Activated CD8-positive, alpha-beta T cell treated with anti-CD3 and anti-CD28 coated beads, Interleukin-2, amount 10 ng/mL, durations not matched to agents 7 days and 5 days (primary cell): ENCODE results near the gene INSM1. TPM values are rescaled to one million over a fixed set of nuclear protein-coding genes. Genes with fewer than 3 reads are reported as not detected.

Experiments used
- ATAC-seq: fragments of 150-1000 bp; cut with Tn5 transposase; one replicate; pipeline ENCODE4 v1.10.0; 2021; ENCODE audit warnings: moderate library complexity
- CTCF ChIA-PET: fragments of 350-600 bp; sonication (Branson Sonifier 250); formaldehyde crosslinking; loops from one replicate; lab custom pipeline; 2021; ENCODE audit warnings: antibody characterized with exemption; lab: Charles Lee
- POLR2A ChIA-PET: fragments of 350-600 bp; sonication (Branson Sonifier 250); formaldehyde crosslinking; loops from one replicate; lab custom pipeline; 2021; ENCODE audit warnings: antibody characterized with exemption; lab: Charles Lee
- DNase-seq: peaks from one replicate; pipeline ENCODE4 v3.0.0-alpha.2; 2020
- H3K27ac Mint-ChIP-seq: one replicate; pipeline ENCODE4 v1.8.0; 2021; ENCODE audit warnings: mild to moderate bottlenecking, mixed read lengths
- H3K27me3 Mint-ChIP-seq: one replicate; pipeline ENCODE4 v1.8.0; 2021; ENCODE audit warnings: low read depth, mixed read lengths
- H3K36me3 Mint-ChIP-seq: one replicate; pipeline ENCODE4 v1.8.0; 2021; ENCODE audit warnings: low read depth, mixed read lengths
- H3K4me1 Mint-ChIP-seq: one replicate; pipeline ENCODE4 v1.8.0; 2021; ENCODE audit warnings: low read depth, mixed read lengths
- H3K4me3 Mint-ChIP-seq: one replicate; pipeline ENCODE4 v1.8.0; 2021; ENCODE audit warnings: mild to moderate bottlenecking, mixed read lengths
- H3K9me3 Mint-ChIP-seq: one replicate; pipeline ENCODE4 v1.8.0; 2022; ENCODE audit warnings: mixed read lengths; ENCODE audit not compliant: insufficient read depth
- total RNA-seq, 2 experiments: library from RNA; stranded (reverse); gene quantifications; one replicate each; pipeline ENCODE4 v1.2.3, GENCODE V29; 2021

The INSM1 gene
- total RNA-seq, 2 experiments from 2014 or later = not detected

DNA sequence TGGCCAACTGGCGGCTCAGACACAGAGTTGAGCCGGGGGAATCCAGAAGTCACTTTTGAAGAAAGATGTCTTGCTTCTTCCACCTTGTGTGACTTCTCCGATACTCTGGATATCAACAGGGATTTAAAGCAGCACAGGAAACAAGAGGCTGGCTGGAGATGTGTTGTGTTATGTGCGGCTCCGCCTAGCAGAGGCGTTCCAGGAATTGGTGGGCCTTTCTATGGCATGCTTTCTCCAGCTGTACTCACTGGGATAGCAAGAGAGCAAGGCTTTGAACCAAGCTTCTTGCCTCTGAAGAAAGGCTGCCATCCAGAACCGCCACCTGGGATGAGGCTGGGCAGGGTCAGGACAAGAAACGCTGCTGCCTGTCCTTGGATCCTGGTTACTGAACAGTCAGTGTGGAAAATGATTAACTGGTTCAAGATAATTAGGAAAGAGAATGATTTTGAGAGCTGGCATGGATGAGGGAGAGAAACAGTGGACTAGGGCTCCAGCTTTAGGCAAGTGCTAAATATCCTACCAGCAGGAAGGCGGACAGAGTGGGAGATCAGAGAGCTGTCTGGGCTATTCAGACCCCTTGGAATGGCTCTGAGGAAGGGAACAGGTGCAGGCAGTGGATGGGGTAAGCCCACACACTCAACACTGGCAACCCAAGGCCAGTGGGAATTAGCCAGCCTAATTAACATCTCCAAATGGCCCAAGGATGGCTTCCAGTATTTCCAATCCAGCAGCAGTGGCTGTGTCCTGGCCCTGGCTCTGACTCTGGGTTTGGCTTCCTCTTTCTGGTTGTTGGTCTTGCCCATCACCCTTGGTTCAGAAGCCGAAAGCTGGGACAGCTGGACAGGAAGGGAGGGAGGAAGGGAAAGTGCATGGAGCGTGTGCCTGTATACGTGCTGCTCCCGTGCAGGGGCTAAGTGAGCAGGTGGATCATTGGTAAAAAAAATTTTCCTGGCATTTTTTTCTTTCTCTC is 31.9 kb downstream of the INSM1 start:
- ChIA-PET CTCF (interaction anchor here (0.6 kb wide), 1 partner anchor 1250 kb away, joined by 3 read pairs; no protein-coding TSS in a partner anchor), POLR2A (no interaction called here)
- Mint-ChIP-seq H3K27me3 (no peaks in the 10 kb centered on the region), H3K9me3 (no peaks in the 10 kb centered on the region), H3K27ac (no peak overlapping the region), H3K4me3 (no peak overlapping the region), H3K4me1 (no peaks in the 10 kb centered on the region), H3K36me3 (no peaks in the 10 kb centered on the region)
- no peak for ATAC-seq
- DNase-seq = no peak

DNA sequence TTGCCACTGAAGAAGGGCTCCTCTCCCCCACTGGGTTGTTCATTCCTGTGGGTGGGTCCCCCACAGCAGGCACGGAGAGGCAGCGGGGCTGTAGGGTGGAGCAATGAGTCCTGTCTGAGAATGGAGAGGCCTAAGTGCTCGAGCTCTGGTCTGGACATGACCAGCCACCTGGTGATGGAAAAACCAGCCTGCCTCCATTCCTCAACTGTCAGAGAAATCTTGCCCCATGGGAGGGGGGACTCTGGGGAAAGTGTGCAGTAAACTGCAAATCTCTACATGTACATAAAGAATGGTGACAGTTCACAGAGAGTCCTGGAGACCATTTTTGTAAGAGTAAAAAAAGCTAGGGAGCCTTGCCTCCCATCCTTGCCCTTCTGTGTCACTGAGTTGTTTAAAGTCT is 34.1 kb downstream of the INSM1 start:
- H3K4me1 Mint-ChIP-seq = no peaks in the 10 kb centered on the region

DNA sequence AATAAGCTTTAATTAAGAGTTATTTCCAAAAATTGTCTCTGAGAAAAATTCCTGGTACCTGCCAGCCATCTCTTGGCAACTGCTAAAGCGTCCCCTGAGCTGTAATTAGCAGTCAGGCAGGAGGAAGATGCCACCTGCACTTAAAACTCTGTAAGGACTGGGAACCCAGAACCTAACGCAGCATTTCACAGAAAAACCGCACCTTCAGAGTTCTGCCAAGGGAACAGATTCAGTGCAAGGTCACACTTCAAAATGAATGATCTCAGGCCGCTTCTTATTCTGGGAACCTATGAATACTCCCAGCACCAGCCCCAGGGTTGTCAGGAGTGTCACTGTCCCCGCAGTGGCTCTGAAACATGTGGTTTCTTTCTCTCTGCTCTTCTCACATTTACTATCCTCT is 36.7 kb downstream of the INSM1 start:
- Mint-ChIP-seq H3K4me1 (no peaks in the 10 kb centered on the region), H3K27me3 (no peaks in the 10 kb centered on the region), H3K27ac (no peak overlapping the region), H3K9me3 (no peaks in the 10 kb centered on the region), H3K36me3 (no peaks in the 10 kb centered on the region), H3K4me3 (no peak overlapping the region)
- ATAC-seq = no peak
- POLR2A ChIA-PET = no interaction called here
- CTCF ChIA-PET = no interaction called here
- no peak for DNase-seq

More for the DNA sequence above, 34.1 kb downstream of the INSM1 start:
- no peaks in the 10 kb centered on the region for H3K36me3 Mint-ChIP-seq
- ChIA-PET CTCF (no interaction called here), POLR2A (interaction anchor here (0.6 kb wide), 1 partner anchor 419 kb away, joined by 3 read pairs; no protein-coding TSS in a partner anchor)
- no peak overlapping the region for H3K4me3 Mint-ChIP-seq
- no peak overlapping the region for H3K27ac Mint-ChIP-seq
- H3K27me3 Mint-ChIP-seq = no peaks in the 10 kb centered on the region
- no peak for DNase-seq
- H3K9me3 Mint-ChIP-seq = no peaks in the 10 kb centered on the region
- no peak for ATAC-seq

DNA sequence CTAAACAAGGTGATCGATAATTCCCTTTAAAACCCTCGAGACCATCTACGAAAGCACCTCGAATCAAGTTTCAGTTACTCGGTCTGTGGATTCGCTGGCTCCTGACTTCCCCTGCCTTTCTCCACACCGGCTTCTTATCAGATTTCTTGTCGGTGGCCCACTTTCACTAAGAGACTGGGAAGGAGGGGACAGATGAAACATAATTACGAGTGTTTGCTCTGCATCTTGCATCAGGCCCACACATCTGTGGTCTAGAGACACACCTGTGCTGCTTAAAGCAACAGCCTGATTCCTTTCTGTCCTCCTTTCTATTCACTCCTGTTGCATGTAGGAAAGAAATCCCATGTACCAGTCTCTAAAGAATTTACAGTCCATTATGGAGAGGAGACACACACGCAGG is 37.7 kb downstream of the INSM1 start:
- ATAC-seq (no peak), DNase-seq (no peak)
- Mint-ChIP-seq H3K27ac (no peak overlapping the region), H3K9me3 (no peaks in the 10 kb centered on the region), H3K4me3 (no peak overlapping the region), H3K27me3 (no peaks in the 10 kb centered on the region), H3K36me3 (no peaks in the 10 kb centered on the region), H3K4me1 (no peaks in the 10 kb centered on the region)
- CTCF ChIA-PET = no interaction called here
- POLR2A ChIA-PET = no interaction called here

DNA sequence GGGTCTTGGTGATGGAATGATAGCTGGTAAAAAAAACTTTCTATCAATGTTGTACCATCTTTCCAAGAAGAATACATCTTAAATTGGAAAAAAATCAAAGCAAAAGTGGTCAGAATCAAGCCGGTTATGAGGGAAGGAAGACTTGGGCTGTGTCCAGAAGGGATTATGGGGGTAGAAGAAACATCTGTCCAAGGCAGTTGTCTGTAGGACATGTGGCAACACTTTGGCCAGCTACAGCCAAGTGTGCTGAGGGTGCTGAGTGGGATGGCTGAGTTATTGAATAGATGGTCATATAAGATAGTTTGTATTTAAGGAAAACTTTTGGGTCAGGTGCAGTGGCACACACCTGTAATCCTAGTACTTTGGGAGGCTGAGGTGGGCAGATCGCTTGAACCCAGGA is 38.4 kb downstream of the INSM1 start:
- Mint-ChIP-seq H3K9me3 (no peaks in the 10 kb centered on the region), H3K27me3 (no peaks in the 10 kb centered on the region), H3K36me3 (no peaks in the 10 kb centered on the region), H3K27ac (no peak overlapping the region), H3K4me3 (no peak overlapping the region), H3K4me1 (no peaks in the 10 kb centered on the region)
- POLR2A ChIA-PET = no interaction called here
- DNase-seq = no peak
- ATAC-seq = no peak
- CTCF ChIA-PET = no interaction called here

DNA sequence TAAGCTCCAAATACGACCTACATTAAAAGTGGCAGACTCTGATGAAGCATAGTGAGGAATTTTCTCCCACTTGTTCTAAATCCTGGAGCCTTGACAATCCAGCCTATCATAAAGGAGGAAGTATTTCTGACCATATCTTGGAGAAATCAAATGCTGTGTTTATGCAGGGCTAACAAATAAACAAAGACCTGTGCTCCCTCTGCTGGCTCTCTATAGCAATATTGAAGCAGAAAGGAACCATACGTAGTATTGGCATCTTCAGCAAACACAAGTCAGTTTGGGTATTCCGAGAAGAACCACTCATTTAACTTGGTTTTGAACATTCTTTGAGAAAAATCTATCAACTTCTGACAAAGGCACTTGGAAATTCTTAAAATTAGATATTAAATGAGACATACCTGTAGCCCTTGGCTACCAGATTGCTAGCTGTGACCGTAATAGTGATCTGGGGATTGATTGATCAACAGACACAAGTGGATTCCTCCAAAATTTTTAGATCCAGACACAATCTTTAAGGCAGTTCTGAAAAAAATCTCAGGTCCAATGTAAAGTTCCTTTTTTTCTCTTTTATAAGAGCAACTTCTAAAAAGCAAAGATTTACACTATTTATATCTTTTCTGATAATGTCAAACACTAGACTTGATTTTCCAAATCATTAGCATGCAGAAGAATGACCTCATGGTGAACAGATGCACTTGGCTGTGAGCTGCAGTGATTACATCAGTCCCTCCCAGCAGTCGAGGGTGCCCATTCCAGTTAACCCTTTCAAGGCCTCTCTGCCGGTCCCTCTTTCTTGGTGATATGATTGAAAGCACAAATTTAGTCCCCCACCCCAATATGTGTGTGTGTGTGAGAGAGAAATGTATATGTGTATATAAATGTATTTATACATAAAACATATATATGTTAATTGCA is 40.2 kb downstream of the INSM1 start:
- H3K27ac Mint-ChIP-seq = no peak overlapping the region
- ChIA-PET CTCF (interaction anchor here (1.0 kb wide), 1 partner anchor 16 kb away, joined by 3 read pairs; no protein-coding TSS in a partner anchor), POLR2A (no interaction called here)
- DNase-seq (no peak), ATAC-seq (no peak)
- no peaks in the 10 kb centered on the region for H3K27me3 Mint-ChIP-seq
- H3K4me3 Mint-ChIP-seq = no peak overlapping the region
- H3K4me1 Mint-ChIP-seq = no peaks in the 10 kb centered on the region
- no peaks in the 10 kb centered on the region for H3K36me3 Mint-ChIP-seq
- no peaks in the 10 kb centered on the region for H3K9me3 Mint-ChIP-seq

DNA sequence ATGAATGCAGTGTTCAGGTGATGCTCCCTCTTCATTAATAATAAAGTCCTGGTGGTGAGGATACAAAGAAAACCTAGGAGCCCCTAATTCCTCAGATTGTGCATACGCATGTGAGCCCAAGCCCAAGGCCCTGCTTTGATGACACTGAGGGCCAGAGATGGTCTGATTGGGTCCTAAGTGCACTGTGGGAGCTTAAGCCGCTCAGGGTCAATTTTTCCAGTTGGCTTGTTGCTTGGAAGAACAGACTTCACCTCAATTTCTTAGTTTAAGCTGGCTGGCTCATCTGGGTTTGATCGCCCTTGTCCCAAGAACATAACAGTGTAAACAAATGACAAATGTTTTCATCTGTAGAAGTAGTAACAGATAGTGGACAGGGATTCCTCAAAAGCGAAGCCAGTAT is 41.4 kb downstream of the INSM1 start:
- Mint-ChIP-seq H3K9me3 (no peaks in the 10 kb centered on the region), H3K4me1 (no peaks in the 10 kb centered on the region), H3K27ac (no peak overlapping the region), H3K36me3 (no peaks in the 10 kb centered on the region), H3K4me3 (no peak overlapping the region), H3K27me3 (no peaks in the 10 kb centered on the region)
- POLR2A ChIA-PET = no interaction called here
- ATAC-seq = no peak
- CTCF ChIA-PET = no interaction called here
- DNase-seq = no peak

DNA sequence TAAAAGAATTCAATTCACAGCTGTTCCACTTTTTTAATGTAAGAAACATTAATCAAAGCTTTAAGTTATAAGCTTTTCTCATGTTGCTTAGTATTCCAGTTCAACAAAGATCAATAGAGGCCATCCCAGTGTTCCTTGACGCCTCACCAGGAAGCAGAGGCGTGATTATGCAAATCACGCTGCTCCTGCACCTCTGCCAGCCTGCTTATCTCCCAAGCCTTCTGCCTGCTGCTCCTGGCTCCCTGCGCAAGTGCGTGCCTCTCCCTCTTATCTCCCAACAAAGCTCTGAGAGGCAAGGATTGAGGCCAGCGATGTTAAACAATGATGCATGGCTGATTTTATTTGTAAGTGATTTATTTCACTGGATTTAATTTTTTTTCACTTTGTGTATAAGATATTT is 42.8 kb downstream of the INSM1 start:
- ChIA-PET CTCF (no interaction called here), POLR2A (no interaction called here)
- no peaks in the 10 kb centered on the region for H3K4me1 Mint-ChIP-seq
- DNase-seq (no peak), ATAC-seq (no peak)
- no peaks in the 10 kb centered on the region for H3K27me3 Mint-ChIP-seq
- no peaks in the 10 kb centered on the region for H3K36me3 Mint-ChIP-seq
- no peaks in the 10 kb centered on the region for H3K9me3 Mint-ChIP-seq
- H3K4me3 Mint-ChIP-seq = no peak overlapping the region
- no peak overlapping the region for H3K27ac Mint-ChIP-seq

DNA sequence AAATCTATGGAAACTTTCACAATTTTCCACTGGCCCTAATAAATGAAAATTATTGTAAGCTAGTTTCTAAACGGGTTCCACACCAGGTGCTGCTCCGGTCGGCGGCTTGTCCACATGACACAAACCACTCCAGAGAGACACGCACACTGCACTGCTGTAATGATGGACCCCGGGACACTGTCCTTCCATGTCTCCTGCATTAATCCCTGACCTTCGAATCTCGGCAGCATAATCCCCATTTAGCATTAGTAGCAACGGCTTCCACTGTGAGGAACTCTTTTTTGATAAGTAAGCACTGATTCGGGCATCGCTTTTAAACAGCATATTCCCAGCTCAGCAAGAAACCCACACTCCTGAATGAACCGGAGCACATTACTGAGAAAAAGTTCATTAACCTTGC is 43.5 kb downstream of the INSM1 start:
- DNase-seq (no peak), ATAC-seq (no peak)
- ChIA-PET CTCF (no interaction called here), POLR2A (no interaction called here)
- no peaks in the 10 kb centered on the region for H3K36me3 Mint-ChIP-seq
- no peak overlapping the region for H3K4me3 Mint-ChIP-seq
- H3K4me1 Mint-ChIP-seq = no peaks in the 10 kb centered on the region
- H3K27me3 Mint-ChIP-seq = no peaks in the 10 kb centered on the region
- H3K9me3 Mint-ChIP-seq = no peaks in the 10 kb centered on the region
- no peak overlapping the region for H3K27ac Mint-ChIP-seq

DNA sequence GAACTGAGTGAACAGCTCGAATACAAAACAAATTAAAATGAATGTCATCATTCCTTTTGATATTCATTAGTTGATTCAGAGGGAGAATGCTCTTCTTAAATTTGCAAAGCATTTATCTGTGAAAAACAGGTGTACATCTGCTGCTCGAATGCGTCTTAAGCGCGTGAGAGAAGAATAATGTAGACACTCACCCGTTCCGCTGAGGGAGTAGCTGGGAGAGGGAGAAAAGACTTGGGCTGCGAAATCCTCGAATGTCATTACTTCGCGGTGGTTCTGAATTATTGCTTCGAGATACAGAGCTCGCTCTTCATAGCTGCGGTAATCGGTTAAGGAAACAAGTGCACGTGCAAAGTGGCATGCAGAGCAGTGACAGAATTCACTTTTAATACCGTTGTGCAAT is 43.9 kb downstream of the INSM1 start:
- Mint-ChIP-seq H3K36me3 (no peaks in the 10 kb centered on the region), H3K9me3 (no peaks in the 10 kb centered on the region), H3K27me3 (no peaks in the 10 kb centered on the region), H3K4me3 (no peak overlapping the region), H3K27ac (no peak overlapping the region), H3K4me1 (no peaks in the 10 kb centered on the region)
- ATAC-seq (no peak), DNase-seq (no peak)
- POLR2A ChIA-PET = no interaction called here
- CTCF ChIA-PET = no interaction called here

DNA sequence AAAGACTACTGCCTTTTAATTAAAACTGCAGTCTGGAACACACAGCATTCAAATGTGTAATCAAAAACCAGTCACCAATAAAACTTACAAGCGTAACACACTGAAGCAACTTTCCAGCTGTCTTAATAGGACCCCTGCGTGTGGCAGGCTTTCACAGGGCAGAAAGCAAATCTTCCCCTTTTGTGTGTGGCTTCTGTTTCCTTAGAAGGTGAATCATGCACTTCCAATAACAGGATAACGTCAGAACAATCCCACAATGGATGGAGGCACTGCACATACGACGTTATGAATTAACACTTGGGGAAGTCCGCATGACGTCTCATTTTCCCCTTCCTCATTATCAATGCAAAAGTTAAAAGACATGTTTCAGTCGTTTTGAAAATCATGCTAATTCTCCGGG is 44.8 kb downstream of the INSM1 start:
- Mint-ChIP-seq H3K4me1 (no peaks in the 10 kb centered on the region), H3K4me3 (no peak overlapping the region), H3K9me3 (no peaks in the 10 kb centered on the region), H3K27ac (no peak overlapping the region), H3K36me3 (no peaks in the 10 kb centered on the region), H3K27me3 (no peaks in the 10 kb centered on the region)
- no peak for DNase-seq
- ChIA-PET CTCF (no interaction called here), POLR2A (no interaction called here)
- no peak for ATAC-seq

DNA sequence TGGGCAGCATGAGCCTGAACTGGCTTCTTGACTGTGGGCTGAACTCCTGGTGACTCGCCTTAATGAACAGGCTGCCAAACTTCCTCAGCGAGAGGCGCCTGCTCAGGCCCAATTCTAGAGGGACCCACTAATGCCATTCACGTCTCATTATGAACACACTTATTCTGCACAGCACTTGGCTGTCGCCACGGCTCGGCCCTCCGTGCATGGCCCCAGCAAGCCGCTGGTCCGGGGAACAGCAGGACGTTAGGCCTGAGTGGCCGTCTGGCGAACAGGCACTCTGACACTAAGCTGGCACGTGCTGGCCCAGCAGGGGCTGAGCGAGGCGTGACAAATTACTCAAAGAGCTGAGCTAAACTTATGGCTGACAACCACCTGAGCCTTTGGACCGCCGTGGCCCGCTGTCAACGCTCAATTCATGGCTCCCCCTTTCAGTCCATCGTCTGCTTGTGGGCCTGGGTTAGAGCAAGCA is 45.9 kb downstream of the INSM1 start:
- H3K36me3 Mint-ChIP-seq = no peaks in the 10 kb centered on the region
- no peak for ATAC-seq
- H3K4me1 Mint-ChIP-seq = no peaks in the 10 kb centered on the region
- no peaks in the 10 kb centered on the region for H3K27me3 Mint-ChIP-seq
- no peak overlapping the region for H3K27ac Mint-ChIP-seq
- no peak for DNase-seq
- H3K9me3 Mint-ChIP-seq = no peaks in the 10 kb centered on the region
- ChIA-PET POLR2A (no interaction called here), CTCF (no interaction called here)
- no peak overlapping the region for H3K4me3 Mint-ChIP-seq
